Panc1 (cell line): ENCODE results near the gene P2RY14.

Source experiments
- POLR2AphosphoS5 ChIP-seq: IDR thresholded peaks from 2 replicates; pipeline ENCODE4 v1.6.1; 2012; ENCODE audit warnings: mild to moderate bottlenecking, low read depth, low read length, moderate library complexity
- SIN3A ChIP-seq: IDR thresholded peaks from 2 replicates; pipeline ENCODE4 v1.6.1; 2012; ENCODE audit warnings: low read depth, mild to moderate bottlenecking, low read length, moderate library complexity, borderline replicate concordance; ENCODE audit not compliant: insufficient read depth
- TCF7L2 ChIP-seq: IDR thresholded peaks from 2 replicates; pipeline ENCODE4 v1.6.1; 2011; ENCODE audit warnings: mild to moderate bottlenecking, low read depth, low read length, inconsistent platforms
- TF ChIP-seq, protein P1 (sequence below): fragments of 450-650 bp; IDR thresholded peaks from 2 replicates; pipeline ENCODE4 v1.5.1; 2017; ENCODE audit warnings: mild to moderate bottlenecking
- TF ChIP-seq, protein P2 (sequence below), 2 experiments: IDR thresholded peaks; 2 replicates each; pipeline ENCODE4 v1.6.1; 2011 to 2012; ENCODE audit warnings: low read depth in 2 of 2, control low read depth in 1 of 2, low read length in 1 of 2, mild to moderate bottlenecking in 1 of 2, moderate library complexity in 1 of 2; ENCODE audit not compliant: insufficient read depth in 1 of 2

DNA sequence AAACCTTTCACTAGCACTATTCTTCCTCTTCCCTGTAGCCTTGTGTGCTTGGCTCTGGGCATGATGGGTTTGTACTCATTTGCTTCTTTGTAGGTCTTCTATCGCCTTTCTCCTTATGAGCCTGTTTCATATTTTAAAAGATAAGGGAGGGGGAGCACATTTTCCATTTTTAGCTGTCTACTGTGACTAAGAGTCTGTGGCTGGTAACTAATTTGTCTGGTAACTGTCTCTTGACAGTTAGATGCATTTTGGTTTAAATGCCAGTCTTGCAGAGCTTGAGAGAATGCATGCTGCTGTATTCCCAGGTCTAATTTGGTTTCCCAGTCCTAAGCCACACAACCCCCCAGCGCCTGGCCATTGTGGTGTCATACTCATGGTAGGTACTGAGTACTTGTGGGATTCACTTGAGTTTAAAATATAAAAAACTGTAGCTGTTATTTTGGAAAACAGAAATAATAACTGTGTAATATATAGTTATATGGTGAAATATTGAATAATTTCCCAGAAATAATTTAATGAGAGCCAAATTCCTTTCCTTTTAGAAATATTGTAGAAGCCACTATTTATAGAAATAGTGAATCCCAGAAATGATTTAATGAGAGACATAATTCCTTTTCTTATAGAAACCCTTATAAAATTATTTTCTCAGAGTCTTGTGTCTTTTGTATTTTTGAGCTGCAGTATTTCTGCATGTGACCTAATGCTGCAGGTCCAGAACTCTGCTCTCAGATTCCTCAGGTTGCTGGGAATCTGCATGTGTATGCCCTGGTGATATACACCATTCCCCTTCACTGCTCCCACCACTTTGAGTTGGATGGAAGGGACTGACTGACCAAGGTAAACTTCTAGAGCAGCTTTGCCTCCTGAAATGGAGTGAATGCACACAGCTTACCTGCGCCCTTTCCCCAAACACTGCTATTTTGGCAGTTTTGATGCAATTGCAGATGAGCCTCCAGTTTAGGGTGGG lies 61.4 kb downstream of the P2RY14 start:
- TF ChIP-seq, protein P1, sequence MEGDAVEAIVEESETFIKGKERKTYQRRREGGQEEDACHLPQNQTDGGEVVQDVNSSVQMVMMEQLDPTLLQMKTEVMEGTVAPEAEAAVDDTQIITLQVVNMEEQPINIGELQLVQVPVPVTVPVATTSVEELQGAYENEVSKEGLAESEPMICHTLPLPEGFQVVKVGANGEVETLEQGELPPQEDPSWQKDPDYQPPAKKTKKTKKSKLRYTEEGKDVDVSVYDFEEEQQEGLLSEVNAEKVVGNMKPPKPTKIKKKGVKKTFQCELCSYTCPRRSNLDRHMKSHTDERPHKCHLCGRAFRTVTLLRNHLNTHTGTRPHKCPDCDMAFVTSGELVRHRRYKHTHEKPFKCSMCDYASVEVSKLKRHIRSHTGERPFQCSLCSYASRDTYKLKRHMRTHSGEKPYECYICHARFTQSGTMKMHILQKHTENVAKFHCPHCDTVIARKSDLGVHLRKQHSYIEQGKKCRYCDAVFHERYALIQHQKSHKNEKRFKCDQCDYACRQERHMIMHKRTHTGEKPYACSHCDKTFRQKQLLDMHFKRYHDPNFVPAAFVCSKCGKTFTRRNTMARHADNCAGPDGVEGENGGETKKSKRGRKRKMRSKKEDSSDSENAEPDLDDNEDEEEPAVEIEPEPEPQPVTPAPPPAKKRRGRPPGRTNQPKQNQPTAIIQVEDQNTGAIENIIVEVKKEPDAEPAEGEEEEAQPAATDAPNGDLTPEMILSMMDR, result no peak
- TF ChIP-seq POLR2AphosphoS5 (no peak), SIN3A (no peak), TCF7L2 (no peak)
- TF ChIP-seq, protein P2, sequence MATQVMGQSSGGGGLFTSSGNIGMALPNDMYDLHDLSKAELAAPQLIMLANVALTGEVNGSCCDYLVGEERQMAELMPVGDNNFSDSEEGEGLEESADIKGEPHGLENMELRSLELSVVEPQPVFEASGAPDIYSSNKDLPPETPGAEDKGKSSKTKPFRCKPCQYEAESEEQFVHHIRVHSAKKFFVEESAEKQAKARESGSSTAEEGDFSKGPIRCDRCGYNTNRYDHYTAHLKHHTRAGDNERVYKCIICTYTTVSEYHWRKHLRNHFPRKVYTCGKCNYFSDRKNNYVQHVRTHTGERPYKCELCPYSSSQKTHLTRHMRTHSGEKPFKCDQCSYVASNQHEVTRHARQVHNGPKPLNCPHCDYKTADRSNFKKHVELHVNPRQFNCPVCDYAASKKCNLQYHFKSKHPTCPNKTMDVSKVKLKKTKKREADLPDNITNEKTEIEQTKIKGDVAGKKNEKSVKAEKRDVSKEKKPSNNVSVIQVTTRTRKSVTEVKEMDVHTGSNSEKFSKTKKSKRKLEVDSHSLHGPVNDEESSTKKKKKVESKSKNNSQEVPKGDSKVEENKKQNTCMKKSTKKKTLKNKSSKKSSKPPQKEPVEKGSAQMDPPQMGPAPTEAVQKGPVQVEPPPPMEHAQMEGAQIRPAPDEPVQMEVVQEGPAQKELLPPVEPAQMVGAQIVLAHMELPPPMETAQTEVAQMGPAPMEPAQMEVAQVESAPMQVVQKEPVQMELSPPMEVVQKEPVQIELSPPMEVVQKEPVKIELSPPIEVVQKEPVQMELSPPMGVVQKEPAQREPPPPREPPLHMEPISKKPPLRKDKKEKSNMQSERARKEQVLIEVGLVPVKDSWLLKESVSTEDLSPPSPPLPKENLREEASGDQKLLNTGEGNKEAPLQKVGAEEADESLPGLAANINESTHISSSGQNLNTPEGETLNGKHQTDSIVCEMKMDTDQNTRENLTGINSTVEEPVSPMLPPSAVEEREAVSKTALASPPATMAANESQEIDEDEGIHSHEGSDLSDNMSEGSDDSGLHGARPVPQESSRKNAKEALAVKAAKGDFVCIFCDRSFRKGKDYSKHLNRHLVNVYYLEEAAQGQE (IDR thresholded peaks at IDR 0.05; ENCODE audit: insufficient read depth in 1 of 2, low read depth in 2 of 2, low read length in 1 of 2), result no peak
